ENCODE data around the gene GPANK1.
"Not testable (repeated sequence)": the region's sequence is repeated elsewhere in the genome, so short reads cannot be mapped to it uniquely, and the experiment has no call there.

Gene GPANK1

GRCh38 chr6:31664790-31665500, at the start of gene GPANK1:
Gene GPANK1 (minus strand): TSS chr6:31664997. CDS start chr6:31664478, 519 bp downstream.
- DNase-seq, result peak; percentile 91

- DNase-seq, result peak; percentile 87
Measured at GRCh38 chr6:31713991-31714684, 49.3 kb upstream of the GPANK1 start.

- DNase-seq, result no peak
Measured at GRCh38 chr6:31713465-31713864, 48.7 kb upstream of the GPANK1 start.

- DNase-seq, result no peak
Measured at GRCh38 chr6:31712296-31712695, 47.5 kb upstream of the GPANK1 start.

- no peak for DNase-seq
Measured at GRCh38 chr6:31711233-31711632, 46.4 kb upstream of the GPANK1 start.

GRCh38 chr6:31710523-31711219, 45.9 kb upstream of the GPANK1 start:
- no peak for DNase-seq

GRCh38 chr6:31709157-31709556, 44.4 kb upstream of the GPANK1 start:
- not testable (repeated sequence) for DNase-seq

GRCh38 chr6:31708224-31708623, 43.4 kb upstream of the GPANK1 start:
- DNase-seq, result no peak

- DNase-seq, result no peak
Measured at GRCh38 chr6:31707701-31708100, 42.9 kb upstream of the GPANK1 start.

GRCh38 chr6:31706599-31706998, 41.8 kb upstream of the GPANK1 start, which contains the start of gene LY6G6F:
Gene LY6G6F (plus strand): TSS chr6:31706866. CDS start chr6:31706907, 41 bp downstream.
- no peak for DNase-seq

- DNase-seq, result no peak
Measured at GRCh38 chr6:31705931-31706330, 41.1 kb upstream of the GPANK1 start.

- peak; percentile 91 for DNase-seq
Measured at GRCh38 chr6:31702819-31703716, 38.3 kb upstream of the GPANK1 start, which contains the start of gene ABHD16A. Gene ABHD16A (minus strand): TSS chr6:31703324. CDS start chr6:31703281, 43 bp downstream.

- peak; percentile 62 for DNase-seq
Measured at GRCh38 chr6:31702405-31702818, 37.6 kb upstream of the GPANK1 start.

GRCh38 chr6:31701666-31702404, 37.0 kb upstream of the GPANK1 start:
- DNase-seq, result peak; percentile 19

GRCh38 chr6:31700740-31701401, 36.1 kb upstream of the GPANK1 start:
- DNase-seq, result no peak

GRCh38 chr6:31697555-31697954, 32.8 kb upstream of the GPANK1 start:
- no peak for DNase-seq

- DNase-seq, result no peak
Measured at GRCh38 chr6:31693535-31693934, 28.7 kb upstream of the GPANK1 start.

GRCh38 chr6:31692886-31693285, 28.1 kb upstream of the GPANK1 start:
- no peak for DNase-seq

GRCh38 chr6:31692353-31692752, 27.6 kb upstream of the GPANK1 start:
- no peak for DNase-seq

- no peak for DNase-seq
Measured at GRCh38 chr6:31691564-31692108, 26.8 kb upstream of the GPANK1 start.

GRCh38 chr6:31691078-31691463, 26.3 kb upstream of the GPANK1 start:
- DNase-seq, result no peak
